Measurements from ENCODE around the gene NDUFV2.
"Not testable (repeated sequence)": the region's sequence is repeated elsewhere in the genome, so short reads cannot be mapped to it uniquely, and the experiment has no call there.

Gene NDUFV2

GRCh38 chr18:9160014-9160413, 57.5 kb downstream of the NDUFV2 start:
- no peak for DNase-seq

DNA sequence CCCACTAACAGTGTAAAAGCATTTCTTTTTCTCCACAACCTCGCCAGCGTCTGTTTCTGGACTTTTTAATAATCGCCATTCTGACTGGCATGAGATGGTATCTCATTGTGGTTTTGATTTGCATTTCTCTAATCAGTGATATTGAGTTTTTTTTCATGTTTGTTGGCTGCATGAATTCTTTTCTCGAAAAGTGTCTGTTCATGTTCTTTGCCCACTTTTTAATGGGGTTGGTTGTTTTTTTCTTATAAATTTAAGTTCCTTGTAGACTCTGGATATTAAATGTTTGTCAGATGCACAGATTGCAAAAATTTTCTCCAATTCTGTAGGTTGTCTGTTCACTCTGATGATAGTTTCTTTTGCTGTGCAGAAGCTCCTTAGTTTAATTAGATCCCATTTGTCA, 60.2 kb downstream of the NDUFV2 start:
- DNase-seq, result not testable (repeated sequence)

- not testable (repeated sequence) for DNase-seq
Measured at GRCh38 chr18:9164149-9164548, 61.6 kb downstream of the NDUFV2 start.

DNA sequence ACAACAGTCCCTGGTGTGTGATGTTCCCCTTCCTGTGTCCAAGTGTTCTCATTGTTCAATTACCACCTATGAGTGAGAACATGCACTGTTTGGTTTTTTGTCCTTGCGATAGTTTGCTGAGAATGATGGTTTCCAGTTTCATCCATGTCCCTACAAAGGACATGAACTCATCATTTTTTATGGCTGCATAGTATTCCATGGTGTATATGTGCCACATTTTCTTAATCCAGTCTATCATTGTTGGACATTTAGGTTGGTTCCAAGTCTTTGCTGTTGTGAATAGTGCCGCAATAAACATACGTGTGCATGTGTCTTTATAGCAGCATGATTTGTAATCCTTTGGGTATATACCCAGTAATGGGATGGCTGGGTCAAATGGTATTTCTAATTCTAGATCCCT, 63.4 kb downstream of the NDUFV2 start:
- DNase-seq, result not testable (repeated sequence)

DNA sequence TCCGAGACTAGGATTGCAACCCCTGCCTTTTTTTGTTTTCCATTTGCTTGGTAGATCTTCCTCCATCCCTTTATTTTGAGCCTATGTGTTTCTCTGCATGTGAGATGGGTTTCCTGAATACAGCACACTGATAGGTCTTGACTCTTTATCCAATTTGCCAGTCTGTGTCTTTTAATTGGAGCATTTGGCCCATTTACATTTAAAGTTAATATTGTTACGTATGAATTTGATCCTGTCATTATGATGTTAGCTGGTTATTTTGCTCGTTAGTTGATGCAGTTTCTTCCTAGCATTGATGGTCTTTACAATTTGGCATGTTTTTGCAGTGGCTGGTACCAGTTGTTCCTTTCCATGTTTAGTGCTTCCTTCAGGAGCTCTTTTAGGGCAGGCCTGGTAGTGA, 67.0 kb downstream of the NDUFV2 start:
- DNase-seq, result not testable (repeated sequence)

GRCh38 chr18:9171919-9172318, 69.4 kb downstream of the NDUFV2 start:
- DNase-seq, result not testable (repeated sequence)

GRCh38 chr18:9172506-9173127, 70.1 kb downstream of the NDUFV2 start:
- DNase-seq, result no peak

- DNase-seq, result no peak
Measured at GRCh38 chr18:9173770-9174233, 71.3 kb downstream of the NDUFV2 start.

DNA sequence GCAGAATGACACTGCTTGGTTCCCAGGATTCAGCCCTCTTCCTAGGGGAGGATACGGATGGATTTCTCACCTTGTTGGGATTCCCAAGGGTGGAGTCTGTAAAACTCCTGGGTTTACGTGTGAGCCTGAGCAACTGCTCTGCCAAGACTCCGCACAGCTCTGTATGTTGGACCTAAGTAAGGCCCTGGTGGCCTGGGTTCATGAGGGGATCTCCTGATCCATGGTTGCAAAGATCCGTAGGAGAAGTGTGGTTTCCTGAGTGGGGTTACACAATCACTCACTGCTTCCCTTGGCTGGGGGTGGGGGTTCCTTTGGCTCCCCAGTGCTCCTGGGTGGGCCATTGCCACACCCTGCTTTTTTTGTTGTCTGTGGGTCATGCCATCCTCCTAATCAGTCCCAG, 71.8 kb downstream of the NDUFV2 start:
- no peak for DNase-seq

GRCh38 chr18:9175115-9175514, 72.6 kb downstream of the NDUFV2 start:
- DNase-seq, result no peak

DNA sequence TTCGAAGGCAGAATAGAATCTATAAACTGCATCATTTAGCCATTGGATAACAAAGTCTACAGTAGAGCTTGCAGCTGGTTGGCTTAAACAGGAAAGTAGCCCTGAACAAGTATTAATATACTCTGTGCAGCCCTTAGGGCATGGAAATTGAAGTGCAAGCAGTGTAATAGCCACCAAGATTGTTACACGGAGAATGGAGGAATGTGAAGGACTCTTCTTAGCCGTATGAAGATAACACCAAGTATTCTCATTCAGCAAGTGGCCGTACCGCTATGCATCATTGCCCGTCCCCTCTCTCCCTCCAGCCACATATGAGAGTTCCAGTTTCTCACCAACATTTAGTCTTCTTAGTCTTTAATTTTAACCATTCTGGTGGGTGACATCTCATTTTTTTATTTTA, 74.5 kb downstream of the NDUFV2 start:
- no peak for DNase-seq

- no peak for DNase-seq
Measured at GRCh38 chr18:9177466-9177865, 75.0 kb downstream of the NDUFV2 start.

GRCh38 chr18:9178557-9178956, 76.1 kb downstream of the NDUFV2 start:
- no peak for DNase-seq

DNA sequence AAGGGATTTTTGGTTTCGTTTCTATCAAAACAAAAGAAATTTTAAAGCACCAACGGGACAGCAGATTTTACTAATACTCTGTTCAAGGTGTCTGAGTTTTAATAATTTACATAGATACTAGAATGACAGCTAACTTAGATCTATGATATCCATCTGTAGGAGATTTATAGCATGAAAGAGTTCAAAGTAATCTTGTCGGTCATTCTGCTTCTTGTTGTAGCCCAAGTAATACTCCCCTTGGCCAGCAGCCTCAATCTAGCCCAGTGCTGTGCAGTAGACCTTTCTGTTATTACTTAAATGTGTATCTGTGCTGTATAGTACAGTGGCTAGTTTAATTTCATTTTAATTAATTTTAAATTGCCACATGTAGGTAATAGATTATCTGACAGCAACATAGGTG, 78.8 kb downstream of the NDUFV2 start:
- DNase-seq, result no peak

- no peak for DNase-seq
Measured at GRCh38 chr18:9182852-9183399, 80.4 kb downstream of the NDUFV2 start.

Measured in activated T-cell treated with anti-CD3 and anti-CD28 coated beads for 4 hours (primary cell).